K562 (cell line): Measurements from ENCODE around the gene STX1A. TPM values are rescaled to one million over a fixed set of nuclear protein-coding genes. Genes with fewer than 3 reads are reported as not detected.
A peak's percentile ranks its signal among the peaks of the same experiment; 100 is the strongest.

Experiments used
- ATF2 ChIP-seq: sonication (generic); formaldehyde crosslinking; IDR thresholded peaks from 2 replicates; pipeline ENCODE4 v1.8.1; 2022; ENCODE audit warnings: missing genetic modification reagents
- C11orf30 ChIP-seq: fragments of 450-650 bp; IDR thresholded peaks from 2 replicates; pipeline ENCODE4 v1.6.1; 2016; ENCODE audit warnings: low read depth, mild to moderate bottlenecking
- CHAMP1 ChIP-seq: fragments of 450-650 bp; IDR thresholded peaks from 2 replicates; pipeline ENCODE4 v1.6.1; 2016; ENCODE audit warnings: mild to moderate bottlenecking
- FOSL1 ChIP-seq: fragments of 200-800 bp; sonication (Bioruptor generic); conservative IDR thresholded peaks from 2 replicates; pipeline ENCODE4 v1.6.1; 2016; ENCODE audit warnings: missing genetic modification characterization, missing compliant biosample characterization
- MAFF ChIP-seq: IDR thresholded peaks from 2 replicates; pipeline ENCODE4 v1.6.1; 2012; ENCODE audit warnings: low read length, improper control_type of control experiment
- MTA1 ChIP-seq: fragments of 450-650 bp; IDR thresholded peaks from 2 replicates; pipeline ENCODE4 v1.6.1; 2017; ENCODE audit warnings: borderline replicate concordance
- MXD1 ChIP-seq: fragments of 250-450 bp; sonication (Bioruptor Pico); IDR thresholded peaks from 2 replicates; pipeline ENCODE4 v1.8.0; 2021; ENCODE audit warnings: borderline replicate concordance, mild to moderate bottlenecking, moderate library complexity; ENCODE audit not compliant: poor library complexity, severe bottlenecking
- PHB2 ChIP-seq: fragments of 450-650 bp; IDR thresholded peaks from 2 replicates; pipeline ENCODE4 v1.6.1; 2017; ENCODE audit warnings: low read depth
- RBBP5 ChIP-seq: fragments of 200-600 bp; sonication (generic); IDR thresholded peaks from 2 replicates; pipeline ENCODE4 v1.6.1; 2012; ENCODE audit warnings: borderline replicate concordance, mild to moderate bottlenecking, low read length, control low read depth, inconsistent platforms; ENCODE audit not compliant: insufficient read depth, poor library complexity, severe bottlenecking
- SAFB2 ChIP-seq: fragments of 200-400 bp; formaldehyde crosslinking; IDR thresholded peaks from 2 replicates; pipeline ENCODE4 v1.6.1; 2018; ENCODE audit warnings: borderline replicate concordance, low read length, low read depth, moderate library complexity; ENCODE audit not compliant: severe bottlenecking
- SMAD3 ChIP-seq: fragments of 450-650 bp; formaldehyde crosslinking; conservative IDR thresholded peaks from 2 replicates; pipeline ENCODE4 v1.4.0; 2020; ENCODE audit warnings: mild to moderate bottlenecking
- TFAP4 ChIP-seq: sonication (generic); formaldehyde crosslinking; IDR thresholded peaks from 2 replicates; pipeline ENCODE4 v1.8.0; 2022; ENCODE audit warnings: missing genetic modification reagents, mild to moderate bottlenecking, moderate library complexity, borderline replicate concordance
- USF1 ChIP-seq: sonication (generic); formaldehyde crosslinking; IDR thresholded peaks from 2 replicates; pipeline ENCODE4 v1.9.0; 2022; ENCODE audit warnings: mild to moderate bottlenecking, missing genetic modification reagents
- ZBTB12 ChIP-seq: fragments of 250-450 bp; sonication (Bioruptor Pico); IDR thresholded peaks from 2 replicates; pipeline ENCODE4 v1.4.0; 2020
- ZNF134 ChIP-seq: fragments of 250-450 bp; sonication (Bioruptor Pico); conservative IDR thresholded peaks from 2 replicates; pipeline ENCODE4 v1.4.0; 2020
- ZNF212 ChIP-seq: fragments of 450-650 bp; formaldehyde crosslinking; IDR thresholded peaks from 2 replicates; pipeline ENCODE4 v1.4.0; 2020; ENCODE audit warnings: mild to moderate bottlenecking
- ZNF324 ChIP-seq: fragments of 250-450 bp; sonication (Bioruptor Pico); IDR thresholded peaks from 2 replicates; pipeline ENCODE4 v1.4.0; 2020; ENCODE audit warnings: mild to moderate bottlenecking
- ZNF347 ChIP-seq: fragments of 450-650 bp; formaldehyde crosslinking; IDR thresholded peaks from 2 replicates; pipeline ENCODE4 v1.4.0; 2020; ENCODE audit warnings: low read depth, mild to moderate bottlenecking, moderate library complexity
- ZNF586 ChIP-seq: fragments of 450-650 bp; formaldehyde crosslinking; conservative IDR thresholded peaks from 2 replicates; pipeline ENCODE4 v1.4.0; 2020; ENCODE audit warnings: mild to moderate bottlenecking, moderate library complexity
- polyA plus RNA-seq, 8 experiments: library from polyadenylated mRNA; depleted of rRNA in 4 of 8; stranded (reverse) in 5 of 8; unstranded in 3 of 8; fragments of >200 nt; fragmentation: Nextera tagmentation in 2 of 8; fragmentation: Illumina TruSeq in 1 of 8; extraction: Ambion mirVana in 2 of 8; extraction: Trizol in 1 of 8; gene quantifications; 2 replicates each; pipeline versions ENCODE4 v1.2.1 to v1.2.3, GENCODE V29; 2011 to 2014; ENCODE audit warnings: inconsistent platforms in 1 of 8, missing spikeins in 1 of 8
- total RNA-seq, 7 experiments: library from RNA; depleted of rRNA in 6 of 7; stranded (reverse); fragments of >200 nt in 6 of 7; fragmentation: Illumina TruSeq in 2 of 7; extraction: Trizol in 2 of 7; gene quantifications; 2 replicates each; pipeline versions ENCODE4 v1.2.1 to v1.2.3, GENCODE V29; 2011 to 2021; ENCODE audit warnings: low replicate concordance in 1 of 7

STX1A gene
- total and polyA plus RNA-seq, 9 of the 15 experiments (the other 6 are each of a cell fraction or from before 2014, with no cell fraction given): 0.04 to 15.1 (median 6.3) TPM

- TF ChIP-seq TFAP4 (CRISPR knock-in tag) (peak; percentile 84), MTA1 (0 out of 2 replicates have a peak, but pooled peaks have one; percentile 50), ZNF324 (CRISPR knock-in tag) (peak; percentile 58), MAFF (no peak), SMAD3 (peak; percentile 72; the same call in 1 of the 2 replicates), SAFB2 (no peak), ZNF586 (no peak), C11orf30 (no peak), PHB2 (no peak), ZBTB12 (no peak), FOSL1 (tag) (0 out of 2 replicates have a peak, but pooled peaks have one; percentile 10), RBBP5 (peak; percentile 74), CHAMP1 (no peak), MXD1 (CRISPR knock-in tag) (no peak), ZNF134 (CRISPR knock-in tag) (no peak; the same call in 1 of the 2 replicates), ZNF347 (no peak), ZNF212 (CRISPR knock-in tag) (peak; percentile 68), USF1 (no peak), ATF2 (CRISPR knock-in tag) (peak; percentile 92)
Observed at GRCh38 chr7:73738612-73739386, 19.3 kb upstream of the STX1A start, which contains the start of gene ABHD11 (continued).
